Ascending aorta (tissue), 2 donors: Measurements from ENCODE around the gene TPCN2. TPM values are rescaled to one million over a fixed set of nuclear protein-coding genes. Genes with fewer than 3 reads are reported as not detected.

Experiments used
- DNase-seq, 2 donors: peaks; one replicate each; pipeline ENCODE4 v3.0.0-alpha.2; 2019; ENCODE audit warnings: low spot score in 2 of 2
- H3K27ac ChIP-seq, 2 donors: fragments of 200-600 bp; sonication (generic); one replicate each; pipeline ENCODE4 v1.5.1; 2016 to 2017; ENCODE audit warnings: mild to moderate bottlenecking in 1 of 2
- H3K27me3 ChIP-seq: fragments of 200-600 bp; sonication (generic); one replicate; pipeline ENCODE4 v1.5.1; 2017
- H3K36me3 ChIP-seq, 2 donors: fragments of 200-600 bp; sonication (generic); one replicate each; pipeline ENCODE4 v1.5.1; 2016
- H3K4me1 ChIP-seq, 2 donors: fragments of 200-600 bp; sonication (generic); one replicate each; pipeline ENCODE4 v1.5.1; 2016 to 2017; ENCODE audit warnings: mild to moderate bottlenecking in 1 of 2
- H3K4me3 ChIP-seq, 2 donors: fragments of 200-600 bp; sonication (generic); one replicate each; pipeline ENCODE4 v1.5.1; 2016 to 2017; ENCODE audit warnings: mild to moderate bottlenecking in 1 of 2
- H3K9me3 ChIP-seq, 2 donors: fragments of 200-600 bp; sonication (generic); one replicate each; pipeline ENCODE4 v1.5.1; 2016
- intact Hi-C: fragments of 100-400 bp; cut with DNase I; formaldehyde crosslinking; loops from one replicate; pipeline ENCODE4 v1.15.1; 2023
- total RNA-seq: library from RNA; depleted of rRNA; stranded (reverse); fragments of >200 nt; gene quantifications from one replicate; pipeline ENCODE4 v1.1.0, GENCODE V29; 2016
- TF ChIP-seq, protein P1 (sequence below), 3 experiments: fragments of 200-600 bp in 2 of 3; fragments of 450-650 bp in 1 of 3; sonication (generic) in 2 of 3; IDR thresholded peaks; one replicate each; pipeline ENCODE4 v1.5.1; 2016 to 2019; ENCODE audit warnings: antibody characterized with exemption in 3 of 3, mild to moderate bottlenecking in 1 of 3, moderate library complexity in 1 of 3

Gene TPCN2
- total RNA-seq, 1 donor from 2014 or later: 24.9 TPM

DNA sequence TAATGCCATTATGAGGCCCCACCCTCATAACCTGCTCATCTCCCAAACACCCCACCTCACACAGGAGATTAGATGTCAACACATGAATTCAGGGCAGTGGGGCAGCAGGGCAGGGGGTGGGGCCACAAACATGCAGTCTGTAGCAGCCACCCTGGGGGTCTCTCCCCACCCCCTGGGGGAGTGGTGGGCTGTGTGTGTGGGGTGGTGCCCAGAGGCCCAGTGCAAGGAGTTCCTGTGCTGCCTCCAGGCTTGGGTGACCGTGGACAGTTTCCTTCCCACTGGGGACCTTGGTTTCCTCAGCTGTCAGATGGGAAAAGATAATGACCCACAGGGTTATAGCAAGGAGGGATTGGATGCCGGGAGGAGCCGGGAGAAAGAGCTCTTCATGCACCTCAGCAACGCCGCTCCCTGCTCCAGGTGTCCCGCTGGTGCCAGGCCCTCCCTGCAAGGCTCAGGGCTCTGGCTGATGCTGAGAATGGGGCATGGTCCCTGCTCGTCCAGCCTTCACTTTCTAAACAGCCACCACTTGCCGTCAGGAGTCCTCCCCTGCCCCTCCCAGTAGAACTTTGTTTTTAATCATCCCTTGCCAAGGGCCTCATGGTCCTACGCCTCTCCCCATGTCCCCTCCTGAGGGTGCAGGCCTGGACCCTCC, 33.7 kb upstream of the TPCN2 start:
- TF ChIP-seq, protein P1, sequence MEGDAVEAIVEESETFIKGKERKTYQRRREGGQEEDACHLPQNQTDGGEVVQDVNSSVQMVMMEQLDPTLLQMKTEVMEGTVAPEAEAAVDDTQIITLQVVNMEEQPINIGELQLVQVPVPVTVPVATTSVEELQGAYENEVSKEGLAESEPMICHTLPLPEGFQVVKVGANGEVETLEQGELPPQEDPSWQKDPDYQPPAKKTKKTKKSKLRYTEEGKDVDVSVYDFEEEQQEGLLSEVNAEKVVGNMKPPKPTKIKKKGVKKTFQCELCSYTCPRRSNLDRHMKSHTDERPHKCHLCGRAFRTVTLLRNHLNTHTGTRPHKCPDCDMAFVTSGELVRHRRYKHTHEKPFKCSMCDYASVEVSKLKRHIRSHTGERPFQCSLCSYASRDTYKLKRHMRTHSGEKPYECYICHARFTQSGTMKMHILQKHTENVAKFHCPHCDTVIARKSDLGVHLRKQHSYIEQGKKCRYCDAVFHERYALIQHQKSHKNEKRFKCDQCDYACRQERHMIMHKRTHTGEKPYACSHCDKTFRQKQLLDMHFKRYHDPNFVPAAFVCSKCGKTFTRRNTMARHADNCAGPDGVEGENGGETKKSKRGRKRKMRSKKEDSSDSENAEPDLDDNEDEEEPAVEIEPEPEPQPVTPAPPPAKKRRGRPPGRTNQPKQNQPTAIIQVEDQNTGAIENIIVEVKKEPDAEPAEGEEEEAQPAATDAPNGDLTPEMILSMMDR (IDR thresholded peaks at IDR 0.05): no peak
- no peak overlapping the region for H3K4me3 ChIP-seq
- no peak for DNase-seq
- H3K4me1 ChIP-seq: peaks cover 7 to 27% of the 10 kb centered on the region in 2 donors
- no peaks in the 10 kb centered on the region for H3K27me3 ChIP-seq
- H3K27ac ChIP-seq: peak overlapping the region; percentile 93 to 95
- intact Hi-C loops: loop anchor here (5.0 to 10.0 kb wide), 2 partner anchors 113 to 900 kb away; partner anchors contain the start of genes IGHMBP2 and MRPL21
- H3K36me3 ChIP-seq: no peaks in the 10 kb centered on the region
- no peaks in the 10 kb centered on the region for H3K9me3 ChIP-seq

DNA sequence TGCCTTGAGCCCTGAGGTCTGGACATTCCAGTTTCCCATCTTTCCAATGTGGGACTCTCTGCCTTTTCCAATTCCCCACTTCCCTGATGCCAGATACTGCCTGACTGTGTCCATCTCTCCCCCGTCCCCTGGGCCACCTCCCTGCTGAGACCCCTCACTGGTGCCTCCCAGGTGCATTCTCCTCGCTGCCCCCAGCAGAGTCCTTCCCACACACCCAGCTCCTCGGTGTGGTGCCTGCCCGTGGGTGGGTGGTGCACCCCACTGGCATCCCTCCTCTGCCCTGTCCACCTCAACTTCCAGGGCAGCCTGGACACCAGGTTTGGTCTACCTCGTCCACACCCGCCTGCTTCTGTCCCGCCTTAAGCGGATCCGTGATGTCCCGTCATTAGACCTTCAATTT, 30.8 kb upstream of the TPCN2 start:
- Histone ChIP-seq H3K36me3 (no peaks in the 10 kb centered on the region), H3K27me3 (no peaks in the 10 kb centered on the region), H3K4me1 (peaks cover 7 to 18% of the 10 kb centered on the region in 2 donors), H3K27ac (peak overlapping the region; percentile 30 to 32), H3K4me3 (no peak overlapping the region), H3K9me3 (no peaks in the 10 kb centered on the region)
- TF ChIP-seq, protein P1 (IDR thresholded peaks at IDR 0.05): no peak
- intact Hi-C loops: loop anchor here (10.0 kb wide), 1 partner anchor 897 kb away; no protein-coding TSS in a partner anchor
- DNase-seq: no peak

DNA sequence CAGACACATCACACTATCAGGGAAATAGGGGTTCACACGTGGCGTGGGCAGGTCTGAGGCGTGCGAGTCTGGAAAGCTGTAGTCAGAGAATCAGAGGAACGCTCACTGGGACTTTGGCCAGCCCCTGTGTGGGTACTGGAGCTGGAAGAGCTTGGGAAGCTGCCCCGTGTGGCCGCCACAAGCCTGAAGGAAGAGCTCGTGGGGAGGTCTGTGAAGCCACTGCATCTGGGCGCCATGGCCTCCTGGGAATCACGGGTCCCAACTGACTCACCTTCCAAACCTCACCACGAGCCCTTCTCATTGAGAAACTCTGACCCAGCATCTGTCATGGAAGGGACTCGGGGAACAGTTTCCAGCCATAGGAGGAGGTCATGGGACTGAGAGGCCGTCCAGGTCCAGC, 29.8 kb upstream of the TPCN2 start:
- no peaks in the 10 kb centered on the region for H3K9me3 ChIP-seq
- DNase-seq: peak in 1 of 2 donors; percentile 80
- H3K36me3 ChIP-seq: no peaks in the 10 kb centered on the region
- no peaks in the 10 kb centered on the region for H3K27me3 ChIP-seq
- peak overlapping the region; percentile 30 to 63 for H3K27ac ChIP-seq
- peaks cover 5 to 12% of the 10 kb centered on the region in 2 donors for H3K4me1 ChIP-seq
- intact Hi-C loops: loop anchor here (10.0 kb wide), 1 partner anchor 896 kb away; no protein-coding TSS in a partner anchor
- TF ChIP-seq, protein P1 (IDR thresholded peaks at IDR 0.05): peak in 1 of 3 experiments; percentile 21
- H3K4me3 ChIP-seq: no peak overlapping the region

DNA sequence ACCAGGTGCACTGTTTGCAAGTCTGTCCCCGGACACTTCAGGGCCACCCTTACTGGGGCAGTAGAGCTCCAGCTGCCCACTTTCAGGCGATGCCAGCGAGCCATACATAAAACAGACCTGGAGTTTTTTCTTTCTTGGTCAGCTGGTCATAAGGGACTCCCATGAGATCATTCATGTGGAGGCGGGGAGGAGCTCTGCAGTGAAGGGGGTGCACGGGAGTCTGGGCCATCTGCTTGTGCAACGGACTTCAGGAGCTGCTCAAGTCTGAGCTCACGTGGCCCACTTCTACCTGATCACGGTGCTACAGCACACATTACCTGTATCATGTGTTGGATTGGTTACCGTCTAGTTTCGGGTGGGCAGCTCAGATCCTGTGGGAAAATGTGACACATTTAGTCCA, 26.5 kb upstream of the TPCN2 start:
- intact Hi-C loops: no loop called here
- no peak for DNase-seq
- Histone ChIP-seq H3K9me3 (no peaks in the 10 kb centered on the region), H3K27me3 (no peaks in the 10 kb centered on the region), H3K27ac (no peak overlapping the region), H3K36me3 (no peaks in the 10 kb centered on the region), H3K4me3 (no peak overlapping the region), H3K4me1 (peaks cover 3 to 5% of the 10 kb centered on the region in 2 donors)
- TF ChIP-seq, protein P1 (IDR thresholded peaks at IDR 0.05): no peak

DNA sequence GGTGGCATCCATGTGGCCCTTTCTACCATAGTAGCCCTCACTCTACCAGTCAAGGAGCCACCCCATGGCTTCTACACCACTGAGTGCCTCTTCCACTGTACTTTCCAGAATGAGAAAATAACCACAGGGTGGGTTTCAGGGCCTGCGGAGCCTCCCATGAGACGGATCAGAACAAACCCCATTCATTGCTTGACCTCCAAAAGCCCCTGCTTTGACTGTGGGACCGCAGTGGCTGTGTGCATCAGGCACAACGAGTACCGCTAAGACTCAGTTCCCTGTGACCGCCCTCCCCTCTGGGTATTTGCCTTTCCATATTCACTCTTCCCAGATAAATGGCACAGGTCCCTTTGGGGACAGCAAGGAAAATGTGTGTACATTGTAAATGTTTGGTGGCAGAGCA, 24.2 kb upstream of the TPCN2 start:
- intact Hi-C loops: no loop called here
- Histone ChIP-seq H3K27me3 (no peaks in the 10 kb centered on the region), H3K36me3 (no peaks in the 10 kb centered on the region), H3K4me1 (no peaks in the 10 kb centered on the region), H3K9me3 (no peaks in the 10 kb centered on the region), H3K27ac (no peak overlapping the region), H3K4me3 (no peak overlapping the region)
- DNase-seq: no peak
- TF ChIP-seq, protein P1 (IDR thresholded peaks at IDR 0.05): no peak
